ENCODE measurements around the gene PLPPR1. TPM values are rescaled to one million over a fixed set of nuclear protein-coding genes. Genes with fewer than 3 reads are reported as not detected.

Gene PLPPR1
- total RNA-seq, 1 experiment from 2014 or later: not detected

DNA sequence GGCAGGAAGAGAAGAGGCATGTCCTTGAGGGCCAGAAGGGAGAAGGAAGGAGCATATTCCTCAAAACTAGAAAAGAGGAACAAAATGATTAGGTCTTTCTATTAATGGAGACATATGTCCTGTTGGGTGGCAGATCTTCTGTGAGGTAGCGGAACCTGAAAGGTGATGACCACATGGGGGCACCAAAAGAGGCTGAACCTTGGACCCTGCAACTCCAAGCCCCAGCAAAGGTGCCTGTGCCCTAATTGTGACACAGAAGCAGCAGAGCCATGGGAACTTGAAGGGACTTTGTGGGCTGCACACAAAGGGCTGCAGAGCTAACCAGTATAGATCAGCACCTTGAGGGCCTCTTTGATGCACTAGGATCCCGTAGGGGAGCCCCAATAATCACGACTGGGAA, 198.3 kb downstream of the PLPPR1 start:
- ChIA-PET CTCF (no interaction called here), POLR2A (no interaction called here)
- in situ Hi-C loops (cut with HindIII; ENCODE audit: low pct_unique_long_range_greater_than_20kb, low sequenced_read_pairs): no loop called here
- BruUV-seq (replicated peaks): no TSS peak
- no peaks in the 10 kb centered on the region for H3K9me3 ChIP-seq (ENCODE audit: control insufficient read depth, insufficient read depth, low read depth, low read length)
- H3K4me1 ChIP-seq (ENCODE audit: control insufficient read depth, insufficient read depth, low read length): no peaks in the 10 kb centered on the region
- no peaks in the 10 kb centered on the region for H3K36me3 ChIP-seq (ENCODE audit: control insufficient read depth, insufficient read depth, low read length)
- no peaks in the 10 kb centered on the region for H3K27me3 ChIP-seq (ENCODE audit: control insufficient read depth, insufficient read depth, low read length)
- ATAC-seq (no peak), DNase-seq (ENCODE audit: low read depth, low spot score) (no peak)
- no peak overlapping the region for H3K27ac ChIP-seq (ENCODE audit: low read length)
- no peak overlapping the region for H3K4me3 ChIP-seq (ENCODE audit: low read depth in 2 of 2, low read length in 2 of 2)
- intact Hi-C loops (cut with micrococcal nuclease; ENCODE audit: unreplicated experiment): no loop called here
- TF ChIP-seq TCF7L2 (IDR thresholded peaks at IDR 0.05; ENCODE audit: low read depth, low read length) (no peak), POLR2AphosphoS5 (IDR thresholded peaks at IDR 0.05; ENCODE audit: low read depth, low read length) (no peak), SIN3A (IDR thresholded peaks at IDR 0.05; ENCODE audit: borderline replicate concordance, insufficient read depth, low read depth, low read length) (no peak)
- TF ChIP-seq, protein P1, sequence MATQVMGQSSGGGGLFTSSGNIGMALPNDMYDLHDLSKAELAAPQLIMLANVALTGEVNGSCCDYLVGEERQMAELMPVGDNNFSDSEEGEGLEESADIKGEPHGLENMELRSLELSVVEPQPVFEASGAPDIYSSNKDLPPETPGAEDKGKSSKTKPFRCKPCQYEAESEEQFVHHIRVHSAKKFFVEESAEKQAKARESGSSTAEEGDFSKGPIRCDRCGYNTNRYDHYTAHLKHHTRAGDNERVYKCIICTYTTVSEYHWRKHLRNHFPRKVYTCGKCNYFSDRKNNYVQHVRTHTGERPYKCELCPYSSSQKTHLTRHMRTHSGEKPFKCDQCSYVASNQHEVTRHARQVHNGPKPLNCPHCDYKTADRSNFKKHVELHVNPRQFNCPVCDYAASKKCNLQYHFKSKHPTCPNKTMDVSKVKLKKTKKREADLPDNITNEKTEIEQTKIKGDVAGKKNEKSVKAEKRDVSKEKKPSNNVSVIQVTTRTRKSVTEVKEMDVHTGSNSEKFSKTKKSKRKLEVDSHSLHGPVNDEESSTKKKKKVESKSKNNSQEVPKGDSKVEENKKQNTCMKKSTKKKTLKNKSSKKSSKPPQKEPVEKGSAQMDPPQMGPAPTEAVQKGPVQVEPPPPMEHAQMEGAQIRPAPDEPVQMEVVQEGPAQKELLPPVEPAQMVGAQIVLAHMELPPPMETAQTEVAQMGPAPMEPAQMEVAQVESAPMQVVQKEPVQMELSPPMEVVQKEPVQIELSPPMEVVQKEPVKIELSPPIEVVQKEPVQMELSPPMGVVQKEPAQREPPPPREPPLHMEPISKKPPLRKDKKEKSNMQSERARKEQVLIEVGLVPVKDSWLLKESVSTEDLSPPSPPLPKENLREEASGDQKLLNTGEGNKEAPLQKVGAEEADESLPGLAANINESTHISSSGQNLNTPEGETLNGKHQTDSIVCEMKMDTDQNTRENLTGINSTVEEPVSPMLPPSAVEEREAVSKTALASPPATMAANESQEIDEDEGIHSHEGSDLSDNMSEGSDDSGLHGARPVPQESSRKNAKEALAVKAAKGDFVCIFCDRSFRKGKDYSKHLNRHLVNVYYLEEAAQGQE (IDR thresholded peaks at IDR 0.05; ENCODE audit: insufficient read depth in 1 of 2, low read depth in 2 of 2, low read length in 1 of 2): no peak
- TF ChIP-seq, protein P2, sequence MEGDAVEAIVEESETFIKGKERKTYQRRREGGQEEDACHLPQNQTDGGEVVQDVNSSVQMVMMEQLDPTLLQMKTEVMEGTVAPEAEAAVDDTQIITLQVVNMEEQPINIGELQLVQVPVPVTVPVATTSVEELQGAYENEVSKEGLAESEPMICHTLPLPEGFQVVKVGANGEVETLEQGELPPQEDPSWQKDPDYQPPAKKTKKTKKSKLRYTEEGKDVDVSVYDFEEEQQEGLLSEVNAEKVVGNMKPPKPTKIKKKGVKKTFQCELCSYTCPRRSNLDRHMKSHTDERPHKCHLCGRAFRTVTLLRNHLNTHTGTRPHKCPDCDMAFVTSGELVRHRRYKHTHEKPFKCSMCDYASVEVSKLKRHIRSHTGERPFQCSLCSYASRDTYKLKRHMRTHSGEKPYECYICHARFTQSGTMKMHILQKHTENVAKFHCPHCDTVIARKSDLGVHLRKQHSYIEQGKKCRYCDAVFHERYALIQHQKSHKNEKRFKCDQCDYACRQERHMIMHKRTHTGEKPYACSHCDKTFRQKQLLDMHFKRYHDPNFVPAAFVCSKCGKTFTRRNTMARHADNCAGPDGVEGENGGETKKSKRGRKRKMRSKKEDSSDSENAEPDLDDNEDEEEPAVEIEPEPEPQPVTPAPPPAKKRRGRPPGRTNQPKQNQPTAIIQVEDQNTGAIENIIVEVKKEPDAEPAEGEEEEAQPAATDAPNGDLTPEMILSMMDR (IDR thresholded peaks at IDR 0.05): no peak

DNA sequence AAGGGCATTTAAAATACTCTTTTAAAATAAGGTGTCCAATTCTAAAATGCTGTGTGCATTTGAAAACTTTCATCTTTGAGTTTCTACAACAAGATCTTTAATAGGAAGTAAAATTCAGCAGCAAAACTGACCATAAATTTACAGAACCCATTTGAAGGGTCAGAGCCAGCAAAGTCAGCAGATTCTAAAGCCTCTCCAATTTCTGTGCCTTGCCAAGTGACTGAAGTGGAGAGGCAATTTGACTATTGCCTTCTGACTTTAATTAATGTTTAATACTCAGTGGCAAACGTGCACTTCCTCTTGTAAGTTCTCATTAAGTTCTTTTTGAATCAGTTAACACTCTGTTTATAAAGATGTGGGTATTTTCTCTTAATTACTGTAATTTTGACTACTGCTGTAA, 201.1 kb downstream of the PLPPR1 start:
- ATAC-seq: no peak
- ChIA-PET POLR2A (no interaction called here), CTCF (no interaction called here)
- in situ Hi-C loops (cut with HindIII; ENCODE audit: low pct_unique_long_range_greater_than_20kb, low sequenced_read_pairs) (no loop called here), intact Hi-C loops (cut with micrococcal nuclease; ENCODE audit: unreplicated experiment) (loop anchor here (5.0 kb wide), 1 partner anchor 512 kb away; no protein-coding TSS in a partner anchor)
- no peak overlapping the region for H3K4me3 ChIP-seq (ENCODE audit: low read depth in 2 of 2, low read length in 2 of 2)
- BruUV-seq (replicated peaks): no TSS peak
- no peaks in the 10 kb centered on the region for H3K36me3 ChIP-seq (ENCODE audit: control insufficient read depth, insufficient read depth, low read length)
- TF ChIP-seq, protein P1 (IDR thresholded peaks at IDR 0.05; ENCODE audit: insufficient read depth in 1 of 2, low read depth in 2 of 2, low read length in 1 of 2): no peak
- TF ChIP-seq TCF7L2 (IDR thresholded peaks at IDR 0.05; ENCODE audit: low read depth, low read length) (no peak), POLR2AphosphoS5 (IDR thresholded peaks at IDR 0.05; ENCODE audit: low read depth, low read length) (no peak), SIN3A (IDR thresholded peaks at IDR 0.05; ENCODE audit: borderline replicate concordance, insufficient read depth, low read depth, low read length) (no peak)
- TF ChIP-seq, protein P2 (IDR thresholded peaks at IDR 0.05): no peak
- H3K27ac ChIP-seq (ENCODE audit: low read length): no peak overlapping the region
- no peaks in the 10 kb centered on the region for H3K9me3 ChIP-seq (ENCODE audit: control insufficient read depth, insufficient read depth, low read depth, low read length)
- no peak for DNase-seq (ENCODE audit: low read depth, low spot score)
- no peaks in the 10 kb centered on the region for H3K27me3 ChIP-seq (ENCODE audit: control insufficient read depth, insufficient read depth, low read length)
- H3K4me1 ChIP-seq (ENCODE audit: control insufficient read depth, insufficient read depth, low read length): no peaks in the 10 kb centered on the region

All from Panc1 (cell line).